ENCODE measurements around the gene TTC38.

The TTC38 gene

DNA sequence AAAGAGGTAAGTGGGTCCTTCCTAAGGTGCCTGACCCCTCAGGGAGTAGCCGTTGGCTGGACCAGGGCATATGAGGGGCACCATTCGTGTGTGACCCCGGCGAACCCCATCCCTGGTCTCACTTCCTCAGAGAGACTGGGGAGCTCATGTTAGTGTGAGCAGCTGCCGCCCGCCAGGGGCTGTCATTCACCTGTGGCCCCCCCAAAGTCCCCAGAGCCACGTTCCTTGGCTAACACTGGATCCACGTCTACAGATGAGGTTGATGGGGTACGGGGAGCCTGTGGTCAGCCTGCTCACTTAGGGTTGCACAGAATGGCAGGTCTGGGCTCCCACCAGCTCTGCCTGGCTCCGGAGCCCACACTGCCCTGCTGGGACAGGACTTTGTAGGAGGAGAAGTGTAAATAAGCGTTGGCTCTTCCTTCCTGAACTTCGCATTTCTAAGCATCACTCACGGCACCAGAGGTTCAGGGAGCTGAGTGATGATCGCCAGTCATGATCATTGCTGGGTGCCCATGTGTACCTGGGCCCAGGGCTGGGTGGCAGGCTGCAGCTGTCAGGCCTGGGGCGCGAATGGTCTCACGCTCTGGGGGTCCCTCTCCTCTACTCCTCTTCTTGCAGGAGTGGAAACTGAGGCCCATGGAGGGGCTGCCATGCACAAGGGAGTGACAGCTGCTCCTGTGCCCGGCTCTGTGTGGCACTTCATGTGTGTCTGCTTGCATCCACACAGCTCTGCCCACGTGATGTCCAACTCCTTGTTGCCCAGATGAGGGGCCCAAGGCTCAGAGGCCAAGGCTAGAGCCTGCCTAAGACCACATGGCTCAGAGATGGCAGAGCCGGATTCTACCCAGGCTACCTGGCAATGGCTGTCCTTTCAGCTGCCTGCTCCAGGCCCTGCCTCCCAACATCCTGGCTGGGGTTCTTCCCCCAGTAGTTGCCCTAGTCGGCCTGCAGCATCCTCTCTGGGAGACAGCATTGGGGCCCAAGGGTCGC lies 11.1 kb downstream of the TTC38 start:
- DNase-seq (ENCODE audit: low read depth in 2 of 2), result no peak

DNA sequence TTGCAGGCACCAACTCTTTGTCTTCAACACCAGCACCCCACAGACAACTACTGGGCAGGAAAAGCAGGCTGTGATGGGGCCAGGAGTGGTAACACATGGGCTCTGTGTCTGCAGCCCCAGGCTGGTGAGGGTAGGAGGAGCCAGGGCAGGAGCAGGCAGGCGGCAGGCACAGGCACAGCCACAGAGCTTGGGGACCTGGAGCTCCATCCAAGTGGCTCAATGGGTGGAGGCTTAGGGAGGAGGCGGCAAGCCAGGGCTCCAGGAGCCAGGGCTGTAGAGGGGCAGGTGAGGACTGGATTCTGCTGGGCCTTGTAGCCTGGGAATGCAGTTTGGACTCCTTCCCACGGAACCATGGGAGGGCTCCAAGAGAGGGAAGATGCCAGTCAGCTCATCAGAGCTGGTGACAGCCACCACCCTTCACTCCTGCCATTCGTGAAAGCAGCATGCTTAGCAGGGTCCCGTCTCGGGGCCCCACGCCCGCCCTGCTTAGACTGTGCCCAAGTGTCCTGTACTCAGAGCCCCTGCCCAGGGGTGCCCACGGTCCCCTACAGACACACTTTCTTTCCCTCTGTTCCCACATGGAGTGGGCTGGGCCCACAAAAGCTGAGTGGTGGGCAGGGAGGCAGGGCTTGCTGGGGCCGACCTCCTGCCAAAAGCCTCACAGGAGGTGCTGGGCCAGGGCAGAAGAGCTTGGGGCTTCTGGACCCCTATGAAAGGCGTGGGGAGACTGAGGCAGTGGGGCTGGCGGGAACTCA lies 12.4 kb downstream of the TTC38 start:
- no peak for DNase-seq (ENCODE audit: low read depth in 2 of 2)

DNA sequence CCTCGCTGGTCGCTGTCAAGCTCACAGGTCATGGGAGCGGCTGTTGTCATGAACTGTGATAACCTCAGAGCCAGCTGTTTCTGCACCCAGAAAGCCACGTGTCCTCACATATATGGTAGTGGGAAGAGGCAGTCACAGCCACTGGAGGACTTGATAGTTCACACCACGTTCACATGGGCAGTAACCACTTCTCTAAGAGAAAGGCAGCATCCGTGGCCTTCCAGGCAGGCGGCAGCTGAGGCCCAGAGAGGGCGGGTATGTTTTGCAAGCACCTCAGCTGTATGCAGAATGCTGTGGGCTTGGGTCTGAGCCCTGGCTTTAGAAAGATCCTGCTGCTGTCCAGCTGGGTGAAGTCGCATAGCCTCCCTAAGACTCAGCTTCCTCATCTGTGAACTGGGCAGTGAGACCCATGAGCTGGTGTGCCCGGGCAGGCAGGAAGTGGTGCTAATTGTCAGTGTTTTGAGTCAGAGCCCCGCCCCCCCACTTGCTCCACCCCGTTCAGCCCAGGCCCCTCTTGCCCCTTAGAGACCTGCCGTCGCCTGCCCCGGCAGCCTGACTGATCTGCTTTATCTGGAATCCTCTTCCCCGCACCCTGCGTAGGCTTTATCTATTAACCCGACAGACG lies 13.3 kb downstream of the TTC38 start:
- no peak for DNase-seq (ENCODE audit: low read depth in 2 of 2)

DNA sequence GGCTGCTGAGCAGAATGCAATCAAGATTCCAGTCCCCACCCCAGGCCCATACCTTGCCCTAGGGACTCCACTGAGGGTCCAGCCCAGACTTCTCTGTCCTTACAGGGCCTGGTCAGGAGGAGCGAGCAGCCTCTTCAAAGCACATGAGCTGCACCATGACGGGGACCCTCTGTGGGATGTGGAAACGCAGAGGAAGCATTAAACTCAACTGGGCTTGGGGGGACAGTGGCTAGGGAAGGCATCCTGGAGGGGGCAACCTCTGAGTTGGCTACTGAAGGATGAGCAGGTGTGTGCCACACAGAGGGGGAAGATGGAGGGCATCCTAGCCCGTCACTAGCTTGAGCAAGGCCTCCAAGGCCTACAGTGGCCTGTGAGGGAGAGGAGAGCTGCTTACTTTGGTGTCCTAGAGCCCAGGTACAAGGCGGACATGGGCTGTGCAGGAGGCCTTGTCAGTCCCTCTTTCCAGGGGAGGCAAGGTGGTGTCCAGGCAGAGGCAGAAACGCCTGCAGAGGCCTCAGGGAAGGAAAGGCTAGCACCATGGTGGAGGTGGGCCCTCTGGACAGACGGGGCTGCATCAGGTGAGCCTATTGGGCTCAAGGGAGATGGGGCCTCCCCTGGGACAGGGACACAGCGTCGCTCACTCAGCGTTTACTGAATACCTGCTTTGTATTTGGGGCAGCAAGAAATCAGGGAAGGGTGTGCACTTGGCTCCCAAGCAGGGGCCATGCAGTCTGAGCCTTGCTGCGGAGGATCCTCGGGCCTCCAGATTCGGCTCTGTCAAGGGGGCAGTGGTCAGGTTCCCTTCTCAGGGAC lies 14.3 kb downstream of the TTC38 start:
- DNase-seq (ENCODE audit: low read depth in 2 of 2), result no peak

DNA sequence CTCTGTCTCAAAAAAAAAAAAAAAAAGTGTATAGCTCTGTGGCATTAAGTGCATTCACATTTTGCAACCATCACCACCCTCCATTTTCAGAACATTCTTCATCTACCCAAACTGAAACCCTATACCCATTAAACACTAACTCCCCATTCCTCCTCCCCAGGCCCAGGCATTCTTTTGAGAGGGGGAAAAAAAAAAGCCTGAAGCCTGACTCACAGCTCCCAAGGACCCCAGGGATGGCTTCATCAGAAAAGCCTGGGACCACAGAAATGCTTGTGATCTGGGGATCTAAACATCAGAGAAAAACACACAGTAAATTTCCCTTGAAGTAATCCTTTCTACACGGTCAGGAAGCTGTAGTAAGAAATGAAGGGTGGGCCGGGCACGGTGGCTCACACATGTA lies 18.2 kb downstream of the TTC38 start:
- DNase-seq (ENCODE audit: low read depth in 2 of 2), result no peak

DNA sequence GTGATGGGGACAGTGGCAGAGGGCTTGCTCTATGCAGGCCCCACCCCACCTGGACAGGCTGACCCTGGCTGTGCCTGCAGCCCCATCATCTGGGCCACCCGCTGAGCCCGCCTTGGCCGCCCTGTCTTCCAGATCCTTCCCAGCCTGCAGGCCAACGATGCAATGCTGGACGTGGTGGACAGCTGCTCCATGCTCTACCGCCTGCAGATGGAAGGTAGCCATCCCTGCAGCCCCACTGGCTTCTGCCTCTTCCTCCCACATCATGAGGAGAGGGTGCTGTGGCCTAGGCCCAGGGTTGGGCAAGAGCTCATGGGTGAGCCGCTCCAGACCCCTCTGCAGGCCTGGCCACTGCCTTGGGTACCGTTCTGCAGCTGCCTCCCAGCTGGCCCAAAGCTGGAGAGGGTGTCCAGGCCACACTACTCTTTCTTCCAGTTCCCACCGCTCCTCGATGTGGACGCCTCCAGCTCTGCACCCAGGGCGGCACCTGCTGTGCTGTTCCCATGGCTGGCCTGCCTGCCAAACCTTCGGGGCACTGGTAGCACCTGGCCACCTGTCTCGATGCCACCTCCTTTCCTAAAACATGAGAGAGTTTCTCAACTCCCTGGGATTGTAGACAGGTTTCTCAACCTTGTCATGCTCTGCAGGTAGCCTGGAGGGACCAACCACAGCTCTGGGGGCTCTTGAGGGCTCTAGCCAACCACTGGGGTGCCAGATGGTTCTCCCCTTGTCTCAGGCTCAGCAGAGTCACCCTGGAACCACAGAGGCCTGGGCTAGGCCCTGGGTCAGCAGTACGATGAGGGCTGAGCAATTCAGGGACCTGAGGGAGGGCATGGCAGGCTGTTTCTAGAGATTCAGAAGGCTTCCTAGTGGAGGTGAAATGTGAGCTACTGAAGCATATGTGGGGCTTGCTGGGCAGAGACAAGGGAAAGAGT lies 19.4 kb downstream of the TTC38 start:
- no peak for DNase-seq (ENCODE audit: low read depth in 2 of 2)

DNA sequence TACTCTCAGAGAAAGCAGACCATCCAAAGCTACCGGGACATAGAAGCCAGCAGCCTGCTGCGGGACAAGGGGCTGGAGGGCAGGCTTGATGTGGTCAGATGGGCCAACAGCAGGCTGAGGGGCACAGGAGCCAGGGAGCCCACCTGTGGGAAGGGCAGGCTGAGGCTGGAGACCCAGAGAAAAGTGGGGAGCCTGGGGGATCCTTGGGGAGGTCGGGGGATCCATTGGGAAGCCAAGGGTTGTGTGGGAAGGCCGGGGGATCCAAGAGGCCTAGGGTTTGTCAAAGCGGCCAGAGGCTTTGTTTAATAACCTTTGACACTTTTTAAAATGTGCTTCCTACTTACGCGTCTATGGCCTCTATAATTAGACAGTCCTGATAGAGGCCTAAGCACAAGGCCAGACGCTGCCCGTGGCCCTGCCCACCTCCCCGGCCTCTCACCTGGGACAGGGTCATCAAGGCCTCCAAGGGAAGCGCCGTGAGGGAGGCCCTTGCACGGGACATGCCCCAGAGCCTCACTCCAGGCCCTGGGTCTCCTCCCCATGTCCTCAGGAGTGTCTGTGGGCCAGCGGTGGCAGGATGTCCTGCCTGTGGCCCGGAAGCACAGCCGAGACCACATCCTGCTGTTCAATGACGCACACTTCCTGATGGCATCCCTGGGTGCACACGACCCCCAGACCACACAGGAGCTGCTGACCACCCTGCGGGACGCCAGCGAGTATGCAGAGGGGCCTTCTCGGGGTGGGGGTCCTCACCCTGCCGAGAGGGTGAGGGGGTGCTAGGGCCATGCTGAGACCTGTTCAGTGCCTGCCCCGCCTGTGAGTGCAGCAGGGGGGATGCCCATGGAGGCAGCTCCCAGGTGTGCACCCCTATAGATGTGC lies 20.3 kb downstream of the TTC38 start:
- no peak for DNase-seq (ENCODE audit: low read depth in 2 of 2)

DNA sequence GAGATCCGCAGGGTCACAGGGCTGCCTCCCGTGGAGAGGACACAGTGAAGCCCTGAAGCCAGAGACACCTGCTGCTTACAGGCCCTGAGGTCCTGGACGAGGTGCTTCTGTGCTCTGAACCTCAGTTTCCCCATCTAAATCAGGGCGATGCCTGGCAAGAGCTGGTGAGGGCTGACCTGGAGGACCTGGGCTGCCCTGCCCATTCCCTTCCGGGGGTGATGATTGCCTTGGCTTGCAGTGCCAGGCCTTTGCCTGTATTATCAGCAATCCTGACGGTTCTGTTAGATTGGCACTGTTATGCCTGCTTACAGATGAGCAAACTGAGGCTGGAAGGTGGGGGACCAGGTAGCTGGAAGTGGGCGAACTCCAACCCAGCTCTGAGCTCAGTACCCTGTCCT lies 21.0 kb downstream of the TTC38 start:
- no peak for DNase-seq (ENCODE audit: low read depth in 2 of 2)

DNA sequence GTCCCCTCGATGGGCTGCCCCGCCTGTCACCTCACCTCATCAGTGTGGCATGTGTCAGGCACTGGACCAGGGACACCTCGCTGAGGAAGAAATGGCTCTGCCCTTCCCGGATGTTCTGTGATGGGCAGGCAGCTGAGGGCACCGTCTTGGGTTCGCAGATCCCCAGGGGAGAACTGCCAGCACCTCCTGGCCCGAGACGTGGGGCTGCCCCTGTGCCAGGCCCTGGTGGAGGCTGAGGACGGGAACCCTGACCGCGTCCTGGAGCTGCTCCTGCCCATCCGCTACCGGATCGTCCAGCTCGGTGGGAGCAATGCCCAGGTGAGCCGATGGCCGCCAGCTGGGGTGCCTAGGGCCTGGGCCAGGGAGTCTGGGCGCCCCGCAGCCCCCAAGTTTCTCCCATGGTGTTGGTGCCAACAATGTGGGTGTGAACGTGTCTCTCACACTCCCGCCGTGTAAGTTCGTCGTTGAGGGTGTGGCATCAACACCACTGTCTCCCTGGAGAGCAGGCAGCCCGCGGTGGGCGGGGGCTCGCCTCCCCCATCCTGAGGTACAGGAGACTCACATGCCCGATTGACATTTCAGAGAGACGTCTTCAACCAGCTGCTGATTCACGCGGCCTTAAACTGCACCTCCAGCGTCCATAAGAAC lies 21.6 kb downstream of the TTC38 start:
- no peak for DNase-seq (ENCODE audit: low read depth in 2 of 2)

DNA sequence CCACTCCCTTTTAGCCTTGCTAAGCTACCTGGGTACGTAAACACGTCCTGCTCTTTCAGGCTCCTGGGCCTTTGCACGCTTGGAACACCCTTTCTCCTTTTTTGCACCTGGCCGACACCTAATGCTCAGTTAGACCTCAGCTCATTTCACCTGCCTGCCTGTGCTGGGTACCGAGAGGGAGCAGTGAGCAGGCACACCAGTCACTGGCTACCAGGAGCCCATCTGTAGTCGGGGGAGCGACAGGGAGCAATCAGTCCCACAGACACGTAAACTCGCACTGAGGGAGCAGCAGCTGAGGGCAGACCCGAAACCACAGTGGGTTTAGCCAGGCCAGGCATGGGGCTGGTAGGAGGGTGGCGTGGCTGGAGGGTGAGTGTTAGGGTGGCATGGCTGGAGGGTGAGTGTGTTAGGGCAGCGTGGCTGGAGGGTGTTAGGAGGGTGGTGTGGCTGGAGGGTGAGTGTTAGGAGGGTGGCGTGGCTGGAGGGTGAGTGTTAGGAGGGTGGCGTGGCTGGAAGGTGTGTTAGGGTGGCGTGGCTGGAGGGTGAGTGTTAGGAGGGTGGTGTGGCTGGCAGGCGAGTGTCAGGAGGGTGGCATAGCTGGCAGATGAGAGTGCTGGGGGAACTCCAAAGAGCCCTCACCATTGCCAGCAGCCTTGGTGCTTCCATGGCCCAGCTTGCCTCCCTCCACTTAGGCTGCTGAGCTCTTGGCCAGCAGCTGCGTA lies 22.5 kb downstream of the TTC38 start:
- no peak for DNase-seq (ENCODE audit: low read depth in 2 of 2)

DNA sequence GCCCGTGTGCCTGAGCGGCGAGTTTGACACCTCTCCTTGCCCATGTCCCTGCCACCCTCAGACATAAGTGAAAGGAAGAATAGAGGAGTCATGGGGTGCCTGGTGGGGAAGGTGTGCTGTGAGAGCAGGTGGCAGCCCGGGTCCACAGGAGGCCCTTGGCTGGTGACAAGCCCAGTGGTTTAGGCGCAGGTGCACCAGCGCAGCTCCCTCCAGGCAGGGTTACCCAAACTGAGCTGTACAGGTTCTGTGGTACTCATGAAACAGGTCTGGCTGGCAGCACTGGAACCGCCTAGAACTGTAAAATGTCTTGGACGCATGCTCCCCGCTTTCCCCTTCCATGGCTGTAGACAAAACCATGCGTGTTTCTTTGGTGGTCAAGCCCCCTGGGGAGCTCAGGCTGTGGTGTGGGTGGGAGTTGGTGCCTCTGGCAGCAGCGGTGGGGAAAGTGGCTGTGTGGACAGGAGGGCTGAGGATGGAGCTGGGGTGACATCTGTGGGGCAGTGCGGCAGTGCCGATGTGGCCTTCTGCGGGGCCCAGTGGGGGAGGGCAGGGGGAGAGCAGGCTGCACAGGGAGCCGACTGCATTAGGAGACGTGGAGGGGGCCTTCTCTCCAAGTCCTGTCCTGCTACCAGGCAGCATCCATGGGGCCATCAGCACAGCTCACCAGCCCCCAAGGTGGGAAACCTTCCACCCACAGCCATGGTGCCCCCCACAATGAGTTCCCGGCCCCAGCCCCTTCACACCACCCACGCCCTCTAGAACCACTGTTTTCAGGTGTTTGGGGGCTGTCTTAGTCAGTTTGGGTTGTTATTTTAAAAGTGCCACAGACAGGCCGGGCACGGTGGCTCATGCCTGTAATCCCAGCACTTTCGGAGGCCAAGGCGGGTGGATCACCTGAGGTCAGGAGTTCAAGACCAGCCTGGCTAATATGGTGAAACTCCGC lies 23.3 kb downstream of the TTC38 start:
- no peak for DNase-seq (ENCODE audit: low read depth in 2 of 2)

DNA sequence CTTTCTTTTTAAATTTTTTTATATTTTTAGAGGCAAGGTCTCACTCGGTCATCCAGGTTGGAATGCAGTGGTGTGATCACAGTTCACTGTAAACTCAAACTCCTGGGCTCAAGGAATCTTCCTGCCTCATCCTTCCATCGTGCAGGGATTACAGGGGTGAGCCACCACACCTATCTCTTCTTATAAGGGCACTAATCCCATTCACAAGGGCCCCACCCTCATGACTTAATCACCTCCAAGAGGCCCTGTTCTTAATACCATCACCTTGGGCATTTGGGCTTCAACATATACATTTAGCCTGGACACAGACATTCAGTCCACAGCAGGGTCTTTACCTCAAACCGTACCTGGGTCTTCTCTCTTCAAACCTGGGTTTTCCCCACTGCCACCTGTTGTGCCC lies 24.4 kb downstream of the TTC38 start:
- no peak for DNase-seq (ENCODE audit: low read depth in 2 of 2)

DNA sequence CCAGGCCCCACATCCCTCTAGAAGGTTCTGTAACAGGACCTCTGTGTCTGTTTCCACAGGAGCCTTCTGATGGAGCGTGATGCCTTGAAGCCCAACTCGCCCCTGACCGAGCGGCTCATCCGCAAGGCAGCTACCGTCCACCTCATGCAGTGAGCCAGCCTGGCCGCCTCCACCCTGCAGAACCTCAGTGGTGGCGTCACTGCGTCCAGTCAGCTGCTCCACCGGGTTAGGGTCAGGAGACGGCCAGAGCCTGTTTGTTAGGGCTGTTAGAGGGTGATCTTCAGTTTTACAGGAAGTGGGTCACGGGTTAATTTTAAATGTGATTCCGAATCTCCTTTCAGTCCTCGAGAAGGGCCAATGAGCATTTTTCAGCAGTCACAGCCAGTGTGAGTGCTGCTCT lies 24.9 kb downstream of the TTC38 start:
- no peak for DNase-seq (ENCODE audit: low read depth in 2 of 2)

DNA sequence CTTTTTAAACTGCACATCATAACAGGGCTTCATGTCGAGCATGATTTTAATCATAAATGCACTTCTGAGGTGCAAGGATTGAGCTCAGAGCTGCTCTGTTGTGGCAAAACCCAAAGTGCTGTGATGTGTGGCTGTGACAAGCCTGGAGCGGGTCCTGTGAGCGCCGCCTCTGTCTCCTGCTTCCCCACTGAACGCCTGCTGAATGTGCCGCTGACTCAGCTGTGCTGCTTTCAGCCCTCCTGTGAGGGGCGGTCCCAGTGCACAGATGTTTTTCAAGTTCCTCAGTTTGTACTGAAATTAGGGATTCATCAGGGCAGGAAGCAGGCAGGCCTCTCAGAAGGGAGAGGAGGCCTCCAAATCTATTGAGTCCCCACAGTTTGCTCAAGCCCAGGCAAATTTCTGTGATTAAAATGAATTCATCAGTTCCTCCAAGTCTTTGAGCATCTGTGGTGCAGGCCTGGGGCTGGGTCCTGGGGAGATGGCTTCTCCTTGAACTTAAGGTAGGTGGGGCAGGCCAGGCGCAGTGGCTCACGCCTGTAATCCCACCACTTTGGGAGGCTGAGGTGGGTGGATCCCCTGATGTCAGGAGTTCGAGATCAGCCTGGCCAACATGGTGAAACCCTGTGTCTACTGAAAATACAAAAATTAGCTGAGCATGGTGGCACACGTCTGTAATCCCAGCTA lies 25.9 kb downstream of the TTC38 start:
- DNase-seq (ENCODE audit: low read depth in 2 of 2), result no peak

DNA sequence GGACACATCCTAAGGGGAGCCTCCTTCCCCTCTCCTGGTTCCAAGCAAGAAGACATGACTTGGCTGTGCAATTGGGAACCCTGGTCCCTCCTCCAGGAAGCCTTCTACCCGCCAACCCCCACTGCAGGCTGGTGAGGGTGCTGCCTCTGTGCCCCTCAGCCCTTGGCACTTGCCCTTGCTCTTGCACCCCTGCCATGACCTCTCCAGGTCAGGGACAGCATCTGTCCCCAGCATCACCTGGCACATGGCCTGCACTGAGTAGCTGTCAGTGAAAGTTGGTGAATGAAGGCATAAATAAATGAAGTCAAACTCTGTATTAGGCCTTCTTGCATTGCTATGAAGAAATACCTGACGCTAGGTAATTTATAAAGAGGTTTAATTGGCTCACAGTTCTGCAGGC lies 27.0 kb downstream of the TTC38 start:
- DNase-seq (ENCODE audit: low read depth in 2 of 2), result no peak

DNA sequence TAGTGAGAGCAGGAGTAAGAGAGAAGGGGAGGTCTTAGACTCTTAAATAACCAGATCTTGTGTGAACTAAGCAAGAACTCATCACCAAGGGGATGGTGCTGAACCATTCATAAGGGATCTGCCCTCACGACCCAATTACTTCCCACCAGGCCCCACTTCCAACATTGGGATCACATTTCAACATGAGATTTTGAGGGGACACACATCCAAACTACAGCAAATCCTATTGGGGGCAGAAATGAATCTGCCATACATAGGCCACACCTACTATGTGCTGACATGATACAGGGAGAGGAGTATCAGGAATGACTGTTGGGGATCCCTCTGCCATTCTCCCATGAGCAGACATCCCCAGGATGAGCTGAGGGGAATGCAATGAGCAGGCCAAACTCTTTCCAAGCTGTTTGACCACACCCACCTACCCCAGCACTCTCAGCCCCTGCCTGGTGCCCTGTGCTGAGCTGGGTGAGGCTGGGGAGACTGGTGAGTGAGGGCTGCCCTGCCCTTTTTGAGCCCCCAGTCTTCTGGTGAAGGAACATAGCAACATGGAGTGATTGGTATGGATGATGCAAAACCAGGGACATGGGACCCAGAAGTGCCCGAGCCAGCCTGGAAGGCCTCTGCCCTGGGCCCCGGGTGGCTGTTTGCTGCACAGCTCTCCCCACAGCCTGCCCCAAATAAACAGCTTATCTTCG lies 27.6 kb downstream of the TTC38 start:
- no peak for DNase-seq (ENCODE audit: low read depth in 2 of 2)
